Endodermal cell (in vitro differentiated cells): Measurements from ENCODE around the gene SNX14. TPM values are rescaled to one million over a fixed set of nuclear protein-coding genes. Genes with fewer than 3 reads are reported as not detected.

Experiments used
- DNase-seq: peaks from one replicate; pipeline ENCODE4 v3.0.0-alpha.2; 2017
- H3K27ac ChIP-seq: 2 replicates; pipeline ENCODE4 v1.5.1; 2013; ENCODE audit warnings: mild to moderate bottlenecking, low read depth, low read length, moderate library complexity
- H3K27me3 ChIP-seq: 2 replicates; pipeline ENCODE4 v1.6.1; 2013; ENCODE audit warnings: mild to moderate bottlenecking, low read length, moderate library complexity; ENCODE audit not compliant: insufficient read depth, control insufficient read depth, poor library complexity, severe bottlenecking
- H3K36me3 ChIP-seq: 2 replicates; pipeline ENCODE4 v1.7.0; 2013; ENCODE audit warnings: mild to moderate bottlenecking, low read length, moderate library complexity; ENCODE audit not compliant: control insufficient read depth, insufficient read depth
- H3K4me1 ChIP-seq: one replicate; pipeline ENCODE4 v1.7.0; 2013; ENCODE audit warnings: low read length; ENCODE audit not compliant: control insufficient read depth, insufficient read depth
- H3K4me3 ChIP-seq: 2 replicates; pipeline ENCODE4 v1.5.1; 2013; ENCODE audit warnings: mild to moderate bottlenecking, low read length, moderate library complexity
- H3K9ac ChIP-seq: 2 replicates; pipeline ENCODE4 v1.6.1; 2013; ENCODE audit warnings: mild to moderate bottlenecking, low read length, moderate library complexity; ENCODE audit not compliant: poor library complexity, severe bottlenecking; ENCODE audit errors: extremely low read depth
- H3K9me3 ChIP-seq: 2 replicates; pipeline ENCODE4 v1.6.1; 2013; ENCODE audit warnings: mild to moderate bottlenecking, low read length, moderate library complexity; ENCODE audit not compliant: control insufficient read depth
- H3K27ac Mint-ChIP-seq: 2 replicates; pipeline ENCODE4 v1.8.0; 2020; ENCODE audit warnings: mixed read lengths
- H3K27me3 Mint-ChIP-seq: 2 replicates; pipeline ENCODE4 v1.8.0; 2021; ENCODE audit warnings: mild to moderate bottlenecking, mixed read lengths; ENCODE audit not compliant: insufficient read depth
- H3K36me3 Mint-ChIP-seq: 2 replicates; pipeline ENCODE4 v1.8.0; 2020; ENCODE audit warnings: low read depth, mixed read lengths
- H3K4me1 Mint-ChIP-seq: 2 replicates; pipeline ENCODE4 v1.8.0; 2020; ENCODE audit warnings: mixed read lengths
- H3K4me3 Mint-ChIP-seq: 2 replicates; pipeline ENCODE4 v1.8.0; 2020; ENCODE audit warnings: mild to moderate bottlenecking, moderate library complexity, mixed read lengths
- H3K9me3 Mint-ChIP-seq: 2 replicates; pipeline ENCODE4 v1.8.0; 2020; ENCODE audit warnings: mild to moderate bottlenecking, mixed read lengths
- CTCF ChIP-seq: fragments of 200-600 bp; sonication (generic); conservative IDR thresholded peaks from 2 replicates; pipeline ENCODE4 v1.5.0; 2021; ENCODE audit warnings: antibody characterized with exemption, mild to moderate bottlenecking
- WGBS, 2 experiments: methylation state at CpG; one replicate each; pipeline versions ENCODE4 v1.1.5 to v1.1.7; 2013; ENCODE audit warnings: missing lambda C conversion rate in 2 of 2, mixed read lengths in 1 of 2; ENCODE audit not compliant: insufficient coverage in 1 of 2, insufficient read length in 1 of 2; 5-methylcytosine and 5-hydroxymethylcytosine counted together
- total RNA-seq, 2 donors: library from RNA; stranded (reverse); fragmentation: NEBNext Ultra II Directional in 1 of 2; extraction: Animal tissue kit (Norgen Biotek cat#: 25700) in 1 of 2; gene quantifications; 2 replicates in 1 of 2; 3 replicates in 1 of 2; pipeline ENCODE4 v1.2.1, GENCODE V29; 2021

SNX14 gene
- total RNA-seq, 2 donors from 2014 or later = 61.3 to 69.6 TPM

DNA sequence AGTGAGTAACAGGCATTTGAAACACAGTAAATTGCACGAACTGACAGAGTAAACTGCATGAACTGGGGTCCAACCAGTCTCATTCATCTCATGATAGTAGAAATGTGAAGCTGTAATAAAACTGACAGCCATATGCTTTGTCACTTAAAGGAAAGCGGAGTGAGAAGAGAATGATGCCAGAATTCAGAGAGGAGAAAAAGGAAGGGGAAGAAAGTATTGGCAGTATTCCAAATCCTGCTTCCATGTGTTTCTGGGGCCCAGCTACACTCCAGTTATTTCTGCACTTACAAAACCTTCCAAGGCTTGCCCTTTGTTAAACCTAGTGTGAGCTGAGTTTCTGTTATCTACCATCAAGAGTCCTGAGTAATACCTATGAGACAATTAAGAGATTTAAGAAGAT lies 17.2 kb downstream of the SNX14 start:
- Mint-ChIP-seq H3K4me3 (no peak overlapping the region), H3K27me3 (no peaks in the 10 kb centered on the region), H3K4me1 (peaks cover 25% of the 10 kb centered on the region), H3K9me3 (peaks cover 4% of the 10 kb centered on the region), H3K36me3 (peaks cover 3% of the 10 kb centered on the region), H3K27ac (no peak overlapping the region)
- peaks cover 7% of the 10 kb centered on the region for H3K36me3 ChIP-seq
- no peak for DNase-seq
- H3K27me3 ChIP-seq = no peaks in the 10 kb centered on the region
- no peaks in the 10 kb centered on the region for H3K9me3 ChIP-seq
- peaks cover 7% of the 10 kb centered on the region for H3K4me1 ChIP-seq
- no peak for TF ChIP-seq CTCF
- H3K9ac ChIP-seq = no peak overlapping the region
- no peak overlapping the region for H3K27ac ChIP-seq
- WGBS, 2 experiments = 89 to 94% methylated on average over 2 of the region's 2 CpGs
- H3K4me3 ChIP-seq = no peak overlapping the region

- Mint-ChIP-seq H3K4me3 (no peak overlapping the region), H3K4me1 (peaks cover 12% of the 10 kb centered on the region), H3K9me3 (no peaks in the 10 kb centered on the region), H3K36me3 (peaks cover 10% of the 10 kb centered on the region), H3K27ac (no peak overlapping the region), H3K27me3 (no peaks in the 10 kb centered on the region)
- no peak for TF ChIP-seq CTCF
- no peaks in the 10 kb centered on the region for H3K9me3 ChIP-seq
- H3K36me3 ChIP-seq = peaks cover 21% of the 10 kb centered on the region
- H3K9ac ChIP-seq = no peak overlapping the region
- no peaks in the 10 kb centered on the region for H3K27me3 ChIP-seq
- no peak overlapping the region for H3K4me3 ChIP-seq
- peaks cover 4% of the 10 kb centered on the region for H3K4me1 ChIP-seq
- no peak overlapping the region for H3K27ac ChIP-seq
- no peak for DNase-seq
These were observed 18.6 kb downstream of the SNX14 start for GRCh38 chr6:85574932-85575598.

DNA sequence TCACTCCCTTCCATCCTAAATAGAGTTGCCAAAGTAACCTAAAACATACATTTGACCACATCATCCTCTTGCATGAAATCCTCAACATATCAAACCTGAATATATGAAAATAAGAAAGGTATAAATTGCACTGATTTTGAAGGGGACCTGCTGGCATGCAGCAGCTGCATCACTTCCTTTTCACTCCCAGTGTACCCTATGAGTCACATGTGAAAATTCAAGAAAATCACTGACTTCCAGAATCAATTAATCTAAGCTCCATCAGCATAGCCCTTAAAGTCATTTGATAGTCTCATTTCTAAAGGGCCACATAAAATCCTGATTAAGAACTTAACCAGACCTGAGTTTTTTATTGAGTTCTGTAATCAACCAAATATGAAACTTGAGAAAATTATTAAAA lies 24.3 kb downstream of the SNX14 start:
- H3K4me3 ChIP-seq = no peak overlapping the region
- Mint-ChIP-seq H3K4me3 (no peak overlapping the region), H3K27me3 (no peaks in the 10 kb centered on the region), H3K27ac (no peak overlapping the region), H3K4me1 (no peaks in the 10 kb centered on the region), H3K36me3 (peaks cover 32% of the 10 kb centered on the region), H3K9me3 (peaks cover 4% of the 10 kb centered on the region)
- H3K9ac ChIP-seq = no peak overlapping the region
- H3K9me3 ChIP-seq = no peaks in the 10 kb centered on the region
- no peak for DNase-seq
- TF ChIP-seq CTCF = no peak
- no peaks in the 10 kb centered on the region for H3K4me1 ChIP-seq
- peaks cover 45% of the 10 kb centered on the region for H3K36me3 ChIP-seq
- no peaks in the 10 kb centered on the region for H3K27me3 ChIP-seq
- H3K27ac ChIP-seq = no peak overlapping the region
